Mesendoderm (in vitro differentiated cells): ENCODE data around the gene XRCC1.

Experiments used
- DNase-seq: peaks from one replicate; pipeline ENCODE4 v3.0.0; 2013
- H2AK5ac ChIP-seq: 2 replicates; pipeline ENCODE4 v1.6.1; 2013; ENCODE audit warnings: low read length, inconsistent platforms
- H2BK120ac ChIP-seq: 2 replicates; pipeline ENCODE4 v1.6.1; 2013; ENCODE audit warnings: low read depth, mild to moderate bottlenecking, low read length, moderate library complexity, mixed read lengths
- H2BK15ac ChIP-seq: replicated peaks from 2 replicates; pipeline ENCODE4 v1.6.1; 2013; ENCODE audit warnings: low read depth, mild to moderate bottlenecking, moderate library complexity
- H2BK5ac ChIP-seq: 2 replicates; pipeline ENCODE4 v1.6.1; 2013; ENCODE audit warnings: low read length, inconsistent platforms
- H3K18ac ChIP-seq: 2 replicates; pipeline ENCODE4 v1.6.1; 2013; ENCODE audit warnings: mild to moderate bottlenecking, low read length, mixed read lengths
- H3K23ac ChIP-seq: one replicate; pipeline ENCODE4 v1.6.1; 2013; ENCODE audit warnings: low read length
- H3K27ac ChIP-seq: 2 replicates; pipeline ENCODE4 v1.5.1; 2013; ENCODE audit warnings: low read depth, mild to moderate bottlenecking, inconsistent platforms, low read length, moderate library complexity
- H3K27me3 ChIP-seq: 2 replicates; pipeline ENCODE4 v1.6.1; 2013; ENCODE audit warnings: low read length, control low read depth, mild to moderate bottlenecking, inconsistent platforms; ENCODE audit not compliant: insufficient read depth, poor library complexity
- H3K36me3 ChIP-seq: 2 replicates; pipeline ENCODE4 v1.6.1; 2013; ENCODE audit warnings: low read length, inconsistent platforms; ENCODE audit not compliant: control insufficient read depth, insufficient read depth
- H3K4ac ChIP-seq: one replicate; pipeline ENCODE4 v1.6.1; 2013; ENCODE audit warnings: low read depth, mild to moderate bottlenecking, low read length, moderate library complexity
- H3K4me1 ChIP-seq: 2 replicates; pipeline ENCODE4 v1.6.1; 2013; ENCODE audit warnings: low read depth, low read length, inconsistent platforms; ENCODE audit not compliant: control insufficient read depth
- H3K4me2 ChIP-seq: 2 replicates; pipeline ENCODE4 v1.6.1; 2013; ENCODE audit warnings: low read length
- H3K4me3 ChIP-seq: 2 replicates; pipeline ENCODE4 v1.5.1; 2013; ENCODE audit warnings: mild to moderate bottlenecking, low read length
- H3K56ac ChIP-seq: one replicate; pipeline ENCODE4 v1.6.1; 2013; ENCODE audit warnings: low read length
- H3K79me1 ChIP-seq: 2 replicates; pipeline ENCODE4 v1.6.1; 2013; ENCODE audit warnings: low read length, inconsistent platforms
- H3K79me2 ChIP-seq: 2 replicates; pipeline ENCODE4 v1.6.1; 2013; ENCODE audit warnings: mild to moderate bottlenecking, low read length; ENCODE audit not compliant: control insufficient read depth, insufficient read depth
- H3K9ac ChIP-seq: 2 replicates; pipeline ENCODE4 v1.6.1; 2013; ENCODE audit warnings: low read length, inconsistent platforms
- H4K5ac ChIP-seq: one replicate; pipeline ENCODE4 v1.6.1; 2013; ENCODE audit warnings: low read length
- H4K8ac ChIP-seq: one replicate; pipeline ENCODE4 v1.6.1; 2013; ENCODE audit warnings: low read depth, mild to moderate bottlenecking, control low read depth, low read length, moderate library complexity
- WGBS: extraction: QIAGEN DNeasy Blood & Tissue Kit; methylation state at CpG from one replicate; pipeline ENCODE4 v1.1.7; 2013; ENCODE audit warnings: low lambda C conversion rate, missing lambda C conversion rate; ENCODE audit not compliant: insufficient coverage; ENCODE audit errors: extremely low coverage; 5-methylcytosine and 5-hydroxymethylcytosine counted together

The XRCC1 gene

DNA sequence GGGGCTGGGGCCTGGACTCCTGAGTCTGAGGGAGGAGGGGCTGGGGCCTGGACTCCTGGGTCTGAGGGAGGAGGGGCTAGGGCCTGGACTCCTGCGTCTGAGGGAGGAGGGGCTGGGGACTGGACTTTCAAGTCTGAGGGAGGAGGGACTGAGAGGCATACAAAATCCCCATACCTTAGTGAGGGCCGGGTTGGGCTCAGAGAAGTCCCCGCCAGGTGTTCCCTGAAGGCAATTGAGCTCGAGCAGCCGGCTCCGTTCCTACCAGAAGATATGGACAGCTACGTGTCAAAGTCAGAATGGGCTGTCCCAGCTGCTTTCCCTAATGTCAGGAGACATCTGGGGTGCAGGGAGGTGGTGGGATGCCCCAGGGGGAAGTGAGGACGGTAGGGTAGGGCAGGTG is 80.2 kb downstream of the XRCC1 start:
- no CpG with 5 or more reads among the region's 8 CpGs for WGBS
- no peak overlapping the region for H4K5ac ChIP-seq
- no peak overlapping the region for H3K4ac ChIP-seq
- no peaks in the 10 kb centered on the region for H3K79me2 ChIP-seq
- no peak overlapping the region for H3K9ac ChIP-seq
- no peaks in the 10 kb centered on the region for H3K27me3 ChIP-seq
- no peak overlapping the region for H3K27ac ChIP-seq
- H3K4me2 ChIP-seq, result no peak overlapping the region
- no peak overlapping the region for H2AK5ac ChIP-seq
- no peak overlapping the region for H2BK5ac ChIP-seq
- no peak overlapping the region for H3K23ac ChIP-seq
- H3K4me3 ChIP-seq, result no peak overlapping the region
- H3K79me1 ChIP-seq, result no peaks in the 10 kb centered on the region
- H2BK120ac ChIP-seq, result no peak overlapping the region
- H4K8ac ChIP-seq, result no peak overlapping the region
- no peaks in the 10 kb centered on the region for H3K36me3 ChIP-seq
- no peak for DNase-seq
- H3K56ac ChIP-seq, result no peak overlapping the region
- H2BK15ac ChIP-seq, result no peak overlapping the region
- H3K18ac ChIP-seq, result no peak overlapping the region
- no peaks in the 10 kb centered on the region for H3K4me1 ChIP-seq
